HG02884 (cell line): ENCODE results near the gene DCTN2.
"Not testable (repeated sequence)": the region's sequence is repeated elsewhere in the genome, so short reads cannot be mapped to it uniquely, and the experiment has no call there.

Source experiments
- ATAC-seq: cut with Tn5 transposase; IDR thresholded peaks from one replicate; pipeline ENCODE4 v1.9.1; 2021; ENCODE audit warnings: mild to moderate bottlenecking, moderate library complexity; ENCODE audit not compliant: unreplicated experiment

DCTN2 gene

DNA sequence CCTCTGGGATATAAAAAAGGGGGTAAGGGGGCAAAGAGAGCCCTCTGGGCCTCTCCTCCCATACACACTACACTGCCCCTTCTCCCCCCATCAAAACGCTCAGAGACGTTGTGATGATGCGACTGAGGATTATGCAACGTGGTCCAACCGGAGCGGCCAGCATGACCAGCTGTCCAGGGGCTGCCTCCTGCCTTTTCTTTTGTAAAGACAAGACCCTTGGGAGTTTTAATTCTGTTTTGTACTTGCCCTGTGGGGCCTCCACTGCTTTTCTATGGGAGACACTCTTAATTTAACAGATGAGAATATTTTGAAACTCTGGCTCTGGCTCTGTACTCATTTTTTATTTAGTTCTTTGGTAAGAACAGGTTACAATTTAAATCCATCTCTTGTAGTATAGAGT, 17.2 kb downstream of the DCTN2 start:
- ATAC-seq: no peak

DNA sequence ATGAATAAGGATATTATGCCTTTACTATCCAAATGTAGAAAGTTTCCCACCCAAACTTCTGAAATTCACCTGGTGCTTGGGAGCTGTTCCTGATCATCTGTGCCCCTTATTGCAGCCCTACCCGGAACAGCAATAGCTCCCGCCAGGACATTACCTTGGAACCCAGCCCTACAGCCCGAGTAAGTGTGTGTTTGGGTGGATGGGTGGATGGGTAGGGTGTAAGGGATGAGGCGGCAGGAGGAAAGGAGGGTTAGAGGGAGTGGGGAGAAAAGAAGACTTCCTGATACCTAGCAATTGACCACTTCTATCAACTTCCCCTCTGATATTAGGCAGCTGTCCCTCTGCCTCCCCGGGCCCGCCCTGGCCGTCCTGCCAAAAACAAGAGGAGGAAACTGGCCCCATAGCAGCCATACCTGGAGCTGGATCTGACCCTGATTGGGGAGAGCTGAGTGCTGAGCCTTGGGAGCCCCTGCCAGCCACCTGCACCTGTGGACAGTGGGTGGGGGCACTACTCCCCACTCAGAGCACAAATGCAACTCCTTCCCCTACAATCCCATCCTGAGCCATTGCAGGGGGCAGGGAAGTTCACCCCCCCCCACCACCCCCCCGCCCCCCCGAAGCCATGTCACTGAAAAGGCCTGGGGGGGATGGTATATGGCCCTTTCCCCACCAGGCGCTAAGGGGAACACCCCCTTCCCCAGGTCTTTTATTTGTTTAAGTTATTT, 18.0 kb downstream of the DCTN2 start:
- ATAC-seq: no peak

DNA sequence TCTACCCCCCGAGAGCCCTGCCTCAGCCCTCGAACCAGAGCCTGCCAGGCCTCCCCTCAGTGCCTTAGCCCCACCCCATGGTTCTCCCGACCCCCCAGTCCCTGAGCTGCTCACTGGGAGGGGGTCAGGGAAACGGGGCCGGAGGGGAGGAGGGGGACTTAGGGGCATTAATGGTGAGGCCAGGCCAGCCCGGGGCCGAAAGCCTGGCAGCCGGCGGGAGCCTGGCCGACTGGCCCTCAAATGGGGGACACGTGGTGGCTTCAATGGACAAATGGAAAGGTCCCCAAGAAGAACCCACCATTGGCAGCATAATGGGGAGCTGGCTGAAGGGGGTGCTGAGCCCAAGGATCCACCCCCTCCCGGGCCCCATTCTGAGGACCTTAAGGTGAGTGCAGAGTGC, 18.8 kb downstream of the DCTN2 start:
- ATAC-seq: no peak

DNA sequence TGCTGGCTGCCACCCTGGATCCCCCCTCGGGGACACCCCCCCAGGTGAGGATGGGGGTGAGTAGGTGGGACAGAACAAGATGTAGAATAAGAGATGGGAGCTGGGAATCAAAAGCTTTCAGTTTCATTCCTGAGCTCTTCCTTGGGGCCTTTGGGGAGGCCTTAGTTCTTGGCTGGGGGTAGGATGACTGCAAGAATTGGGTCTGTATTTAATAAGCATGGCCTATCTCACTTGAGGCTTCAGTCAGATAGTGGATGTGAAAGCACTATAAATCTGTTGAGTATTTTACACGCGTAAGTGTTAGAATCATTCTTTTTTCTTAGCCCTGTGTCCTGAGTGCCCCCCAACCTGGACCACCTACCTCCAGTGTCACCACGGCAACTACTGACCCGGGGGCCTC, 19.8 kb downstream of the DCTN2 start:
- ATAC-seq: no peak

DNA sequence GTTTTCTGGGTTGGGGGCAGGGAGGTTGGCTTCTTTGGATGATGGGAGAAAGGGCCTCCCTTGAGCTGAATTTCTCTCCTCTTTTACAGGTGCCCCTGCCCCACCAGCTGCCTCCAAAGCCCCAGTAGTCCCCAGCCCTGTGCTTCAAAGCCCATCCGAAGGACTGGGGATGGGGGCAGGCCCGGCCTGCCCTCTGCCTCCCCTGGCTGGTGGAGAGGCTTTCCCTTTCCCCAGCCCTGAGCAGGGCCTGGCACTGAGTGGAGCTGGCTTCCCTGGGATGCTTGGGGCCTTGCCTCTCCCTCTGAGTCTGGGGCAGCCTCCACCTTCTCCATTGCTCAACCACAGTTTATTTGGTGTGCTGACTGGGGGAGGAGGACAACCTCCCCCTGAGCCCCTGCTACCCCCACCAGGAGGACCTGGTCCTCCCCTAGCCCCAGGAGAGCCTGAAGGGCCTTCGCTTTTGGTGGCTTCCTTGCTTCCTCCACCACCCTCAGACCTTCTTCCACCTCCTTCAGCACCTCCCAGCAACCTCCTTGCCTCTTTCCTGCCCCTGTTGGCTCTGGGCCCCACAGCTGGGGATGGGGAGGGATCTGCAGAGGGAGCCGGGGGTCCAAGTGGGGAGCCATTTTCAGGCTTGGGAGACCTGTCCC, 20.4 kb downstream of the DCTN2 start:
- no peak for ATAC-seq

DNA sequence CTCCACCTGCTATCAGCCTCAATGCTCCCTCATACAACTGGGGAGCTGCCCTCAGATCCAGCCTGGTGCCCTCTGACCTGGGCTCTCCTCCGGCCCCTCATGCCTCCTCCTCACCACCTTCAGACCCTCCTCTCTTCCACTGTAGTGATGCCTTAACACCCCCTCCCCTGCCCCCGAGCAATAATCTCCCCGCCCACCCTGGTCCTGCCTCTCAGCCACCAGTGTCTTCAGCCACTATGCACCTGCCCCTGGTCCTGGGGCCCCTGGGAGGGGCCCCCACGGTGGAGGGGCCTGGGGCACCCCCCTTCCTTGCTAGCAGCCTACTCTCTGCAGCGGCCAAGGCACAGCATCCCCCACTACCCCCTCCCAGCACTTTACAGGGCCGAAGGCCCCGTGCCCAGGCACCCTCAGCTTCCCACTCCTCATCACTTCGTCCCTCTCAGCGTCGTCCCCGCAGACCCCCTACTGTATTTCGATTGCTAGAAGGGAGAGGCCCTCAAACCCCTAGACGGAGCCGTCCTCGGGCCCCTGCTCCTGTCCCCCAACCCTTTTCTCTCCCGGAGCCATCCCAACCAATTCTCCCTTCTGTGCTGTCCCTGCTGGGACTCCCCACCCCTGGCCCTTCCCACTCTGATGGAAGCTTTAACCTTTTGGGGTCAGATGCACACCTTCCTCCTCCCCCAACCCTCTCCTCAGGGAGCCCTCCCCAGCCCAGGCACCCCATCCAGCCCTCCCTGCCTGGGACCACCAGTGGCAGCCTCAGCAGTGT, 21.2 kb downstream of the DCTN2 start:
- no peak for ATAC-seq

DNA sequence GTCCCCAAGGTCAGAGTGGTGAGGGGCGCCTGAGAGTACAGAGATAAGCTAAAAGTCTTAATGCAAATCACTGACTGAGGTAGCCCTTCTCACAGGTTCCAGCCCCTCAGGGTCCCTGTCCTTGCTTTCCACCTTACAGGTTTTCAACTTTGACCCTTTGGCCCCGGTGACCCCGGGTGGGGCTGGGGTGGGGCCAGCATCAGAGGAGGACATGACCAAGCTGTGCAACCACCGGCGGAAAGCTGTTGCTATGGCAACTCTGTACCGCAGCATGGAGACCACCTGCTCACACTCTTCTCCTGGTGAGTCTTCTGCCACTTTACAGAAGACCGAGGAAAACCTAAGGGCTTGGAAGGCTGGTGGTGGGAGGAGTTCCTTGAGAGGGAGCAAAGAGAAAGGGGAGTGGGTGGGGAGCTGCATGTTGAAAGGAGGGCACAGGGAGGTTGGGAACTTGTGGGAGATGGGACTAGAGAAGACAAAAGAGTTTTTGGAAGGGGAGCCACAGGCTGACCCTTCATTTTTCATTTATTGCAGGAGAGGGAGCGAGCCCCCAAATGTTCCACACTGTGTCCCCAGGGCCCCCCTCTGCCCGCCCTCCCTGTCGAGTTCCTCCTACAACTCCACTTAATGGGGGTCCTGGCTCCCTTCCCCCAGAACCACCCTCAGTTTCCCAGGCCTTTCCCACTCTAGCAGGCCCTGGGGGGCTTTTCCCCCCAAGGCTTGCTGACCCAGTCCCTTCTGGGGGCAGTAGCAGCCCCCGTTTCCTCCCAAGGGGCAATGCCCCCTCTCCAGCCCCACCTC, 22.0 kb downstream of the DCTN2 start:
- ATAC-seq: no peak

DNA sequence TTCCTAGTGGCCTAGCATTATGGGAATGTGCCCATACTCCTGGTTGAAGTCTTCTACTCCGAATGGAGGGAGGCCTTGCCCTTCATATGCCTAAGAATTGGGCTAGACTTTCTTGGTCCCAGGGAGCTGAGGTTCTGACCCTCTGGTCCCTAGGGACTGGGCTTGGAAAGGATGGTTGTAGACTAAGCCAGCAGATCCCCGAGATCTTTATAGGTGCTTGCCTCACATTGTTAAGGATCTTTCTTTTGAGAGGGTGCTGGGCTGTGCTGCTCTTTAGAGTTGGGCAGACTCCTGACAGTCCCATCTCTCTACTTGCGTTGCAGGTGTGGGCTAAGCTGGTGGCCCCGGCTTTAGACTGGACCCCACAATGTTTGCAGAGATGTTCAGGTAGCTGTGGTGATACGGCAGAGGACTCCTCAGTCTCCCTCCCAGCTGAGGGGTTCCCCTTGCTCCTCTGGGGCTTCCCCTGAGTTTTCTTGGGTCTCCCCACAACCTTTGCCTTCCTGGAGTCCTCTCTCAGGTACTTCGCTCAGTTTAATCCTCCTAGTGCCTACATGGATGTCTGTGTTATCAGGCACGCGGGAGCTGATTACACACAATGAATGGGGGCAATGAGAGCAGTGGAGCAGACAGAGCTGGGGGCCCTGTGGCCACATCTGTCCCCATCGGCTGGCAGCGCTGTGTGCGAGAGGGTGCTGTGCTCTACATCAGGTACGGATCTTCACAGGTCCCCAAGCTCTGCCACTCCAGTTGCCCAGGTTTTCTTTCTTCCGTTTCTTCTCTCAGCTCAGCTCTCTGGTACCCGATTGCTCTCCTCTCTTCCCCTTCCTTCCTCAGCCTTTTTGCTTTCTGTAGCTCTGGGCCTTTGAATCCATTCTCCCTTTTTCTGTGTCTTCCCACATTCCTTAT, 23.0 kb downstream of the DCTN2 start:
- no peak for ATAC-seq

DNA sequence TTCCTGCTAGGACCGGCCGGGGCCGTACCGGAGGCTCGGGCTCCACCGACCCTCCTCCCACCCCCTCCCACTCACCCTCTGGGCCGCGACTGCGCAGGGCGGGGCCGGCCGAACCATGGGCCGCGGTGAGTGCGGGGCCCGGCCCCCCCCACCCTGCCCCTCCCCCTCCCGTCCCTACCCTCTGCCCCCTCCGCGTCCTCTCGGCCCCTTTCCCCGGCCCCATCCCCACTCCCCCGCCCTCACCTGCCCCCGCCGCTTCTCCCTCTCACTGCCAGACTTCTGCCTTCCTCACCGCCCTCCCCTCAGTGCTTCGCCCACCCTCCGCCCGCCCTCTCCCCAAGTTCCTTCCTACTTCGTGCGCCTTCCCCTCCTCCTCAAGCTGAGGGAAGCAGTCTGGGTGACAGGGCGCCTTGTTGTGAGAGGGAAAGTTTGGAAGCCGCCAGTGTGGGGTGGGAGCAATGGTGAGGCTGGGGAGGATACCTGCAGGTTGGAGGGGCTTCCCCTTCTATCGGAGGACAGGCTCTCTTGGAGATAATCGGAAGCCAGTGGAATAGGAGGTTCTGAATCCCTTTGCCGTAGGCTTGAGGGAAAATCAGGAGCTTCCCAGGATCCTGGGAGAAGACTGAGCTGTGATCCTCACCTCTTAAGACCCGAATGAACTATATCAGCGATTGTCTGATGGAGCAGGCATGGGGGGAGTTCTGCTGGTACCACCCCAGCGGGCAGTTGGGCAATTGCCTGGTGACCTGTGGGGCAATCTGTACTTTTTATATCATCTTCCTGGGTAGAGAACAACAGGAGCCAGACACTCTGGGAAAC, 23.9 kb downstream of the DCTN2 start:
- ATAC-seq: no peak

DNA sequence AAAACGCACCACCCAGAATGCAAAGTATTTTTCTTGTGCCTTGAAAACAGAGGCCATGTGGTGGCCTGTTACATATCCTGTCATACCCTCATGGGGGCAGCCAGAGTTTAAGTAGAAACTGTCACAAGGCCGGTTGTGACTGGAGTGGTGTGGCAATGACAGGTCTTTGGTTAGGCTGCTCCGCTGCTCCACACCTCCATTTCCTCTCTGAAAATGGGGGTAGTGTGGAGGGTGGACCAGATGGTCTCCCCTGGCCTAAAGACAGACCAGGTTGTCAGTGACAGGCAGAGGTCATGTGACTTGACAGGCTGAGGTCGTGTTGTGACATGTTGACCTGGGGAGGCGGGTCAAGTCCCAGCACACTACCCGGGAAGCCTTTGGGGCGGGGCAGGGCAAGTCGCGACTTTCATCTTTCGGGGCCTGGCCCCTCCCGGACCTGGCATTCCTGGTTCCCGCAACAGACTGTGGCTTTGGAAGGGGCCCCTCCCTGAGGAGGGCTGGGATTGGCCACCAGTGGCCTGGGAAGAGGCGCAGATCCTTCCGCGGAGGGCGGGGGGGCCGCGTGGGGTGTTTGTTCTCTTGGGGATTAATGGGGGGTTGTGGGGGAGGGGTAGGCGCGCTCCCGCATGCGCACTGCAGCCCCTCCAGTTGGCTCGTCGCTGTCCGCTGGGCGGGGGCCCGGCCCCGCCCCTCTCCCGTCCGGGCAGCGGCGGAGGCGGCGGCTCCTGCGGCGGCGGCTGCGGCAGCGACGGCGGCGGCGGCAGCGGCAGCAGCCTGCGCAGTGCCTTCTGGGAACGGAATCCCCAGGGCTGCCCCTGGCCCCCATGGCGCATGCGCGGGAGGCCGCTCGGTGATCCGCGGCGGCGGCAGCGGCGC, 24.7 kb downstream of the DCTN2 start, which contains the start of gene MBD6:
Gene MBD6 (plus strand): TSS at position 814 of the 876 bp plus-strand sequence. CDS start 1,480 bp downstream, outside the sequence.
- peak; percentile 30 for ATAC-seq

DNA sequence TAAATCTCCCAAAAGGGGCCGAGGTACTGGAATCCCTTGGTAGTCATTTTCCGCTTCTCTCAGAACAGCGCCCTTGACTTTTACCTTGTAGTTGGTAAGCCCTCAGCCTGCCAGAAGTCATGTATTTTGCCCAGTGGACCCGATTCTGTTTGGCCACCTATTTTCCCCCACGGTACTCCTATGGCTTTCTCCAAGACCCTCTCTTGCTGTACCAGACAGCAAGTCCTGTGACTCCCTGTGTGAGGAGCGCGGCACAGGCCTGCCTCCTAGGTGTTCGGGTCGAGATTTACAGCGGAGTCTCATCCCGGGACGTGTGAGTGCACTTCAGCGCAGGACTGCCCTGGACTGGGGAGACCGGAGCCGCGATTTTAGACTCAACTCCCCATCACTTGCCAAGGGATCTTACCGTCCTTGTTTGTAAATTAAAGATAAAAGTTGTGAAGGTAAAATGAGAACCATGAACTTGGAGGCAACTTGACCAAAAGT, 25.4 kb downstream of the DCTN2 start:
- no peak for ATAC-seq

DNA sequence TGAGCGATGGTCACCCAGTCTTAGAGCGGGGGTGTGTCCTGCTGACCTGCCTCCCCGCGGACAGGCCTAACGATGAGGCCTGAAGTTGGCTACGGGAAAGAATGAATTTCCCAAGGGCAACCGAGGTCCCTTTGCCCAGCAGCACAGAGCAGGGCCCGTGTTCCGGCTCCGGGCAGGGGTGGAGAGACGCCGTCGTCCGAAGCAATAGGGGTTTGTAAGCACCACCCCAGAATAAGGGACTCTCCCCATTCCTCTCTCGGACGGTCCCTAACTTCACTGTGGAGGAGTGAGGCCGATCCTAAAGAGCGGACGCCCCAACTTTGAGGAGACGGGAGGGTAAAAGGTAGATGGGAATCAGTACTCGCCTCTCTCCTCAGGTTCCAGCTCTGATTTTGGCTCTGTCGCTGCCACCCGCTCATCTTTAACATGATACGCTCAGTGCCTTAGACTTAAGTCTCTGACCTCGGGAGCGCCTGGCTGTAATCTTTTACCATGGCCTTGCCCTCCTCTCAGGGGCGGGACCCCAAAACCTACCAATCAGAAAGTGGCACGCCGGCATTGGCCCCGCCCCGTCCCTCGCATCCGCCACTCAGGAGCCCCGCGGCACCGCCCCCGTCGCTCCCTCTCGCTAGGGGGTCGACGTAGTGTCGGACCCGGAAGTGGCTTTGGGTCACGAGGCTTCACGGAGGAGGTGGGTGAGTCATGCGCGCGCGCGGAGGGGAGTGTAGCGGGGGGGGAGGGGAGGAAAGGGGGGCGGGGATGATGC, 26.8 kb downstream of the DCTN2 start, which contains the start of gene DDIT3:
Gene DDIT3 (minus strand): TSS at position 462 of the 766 bp plus-strand sequence. CDS start 3,108 bp downstream, outside the sequence.
- ATAC-seq: peak; percentile 67

DNA sequence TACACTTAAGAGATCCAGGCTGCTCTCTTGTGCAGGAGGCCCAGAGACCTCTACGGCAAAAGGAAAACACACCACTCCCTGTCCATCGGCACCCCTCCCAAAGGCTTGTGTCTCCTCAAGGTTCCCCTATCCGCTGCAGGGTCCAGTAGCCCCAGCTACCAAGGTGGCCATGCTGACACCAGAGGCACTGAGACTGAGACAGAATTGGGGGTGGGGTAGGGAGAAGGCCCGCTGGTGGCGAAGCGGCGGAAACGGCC, 27.3 kb downstream of the DCTN2 start:
- peak; percentile 5 for ATAC-seq

DNA sequence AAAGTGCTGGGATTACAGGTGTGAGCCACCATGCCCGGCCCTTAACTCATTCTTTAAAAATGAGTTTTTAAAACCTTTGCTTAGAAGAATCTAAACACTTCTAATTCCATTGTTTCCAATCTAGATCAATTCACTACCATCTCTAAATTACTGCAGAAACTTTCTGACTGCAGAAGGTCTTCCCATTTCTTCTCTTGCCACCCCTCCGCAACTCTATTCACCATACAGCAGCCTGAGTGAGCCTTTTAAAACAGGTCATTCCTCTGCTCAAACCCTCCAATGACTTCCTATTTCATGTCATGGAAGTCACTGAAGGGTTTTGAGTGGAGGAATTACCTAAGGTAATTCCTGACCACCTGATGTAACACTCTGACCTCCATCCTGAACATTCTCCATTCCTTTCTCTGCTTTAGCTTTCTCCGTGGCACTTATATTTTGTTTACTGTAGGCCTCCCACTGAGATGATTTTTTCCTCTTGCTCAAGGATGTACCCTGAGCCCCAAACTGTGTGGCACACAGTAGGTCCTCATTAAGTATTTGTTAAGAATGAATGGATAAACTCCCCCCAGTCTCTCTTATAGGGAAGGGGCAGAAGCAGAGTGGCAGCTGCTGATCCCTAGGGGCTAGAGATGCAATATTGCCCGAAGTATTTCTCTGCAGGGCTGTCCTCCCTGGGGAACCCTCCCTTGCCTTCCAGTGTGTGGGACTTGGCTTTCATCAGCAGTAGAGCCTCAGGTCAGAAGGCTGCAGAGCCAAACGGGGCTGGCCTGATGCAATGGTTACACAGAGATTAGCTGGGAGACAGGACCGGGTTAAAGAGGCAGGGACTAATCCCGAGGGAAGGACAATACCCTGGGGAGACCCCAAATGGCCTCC, 27.8 kb downstream of the DCTN2 start:
- ATAC-seq: no peak

DNA sequence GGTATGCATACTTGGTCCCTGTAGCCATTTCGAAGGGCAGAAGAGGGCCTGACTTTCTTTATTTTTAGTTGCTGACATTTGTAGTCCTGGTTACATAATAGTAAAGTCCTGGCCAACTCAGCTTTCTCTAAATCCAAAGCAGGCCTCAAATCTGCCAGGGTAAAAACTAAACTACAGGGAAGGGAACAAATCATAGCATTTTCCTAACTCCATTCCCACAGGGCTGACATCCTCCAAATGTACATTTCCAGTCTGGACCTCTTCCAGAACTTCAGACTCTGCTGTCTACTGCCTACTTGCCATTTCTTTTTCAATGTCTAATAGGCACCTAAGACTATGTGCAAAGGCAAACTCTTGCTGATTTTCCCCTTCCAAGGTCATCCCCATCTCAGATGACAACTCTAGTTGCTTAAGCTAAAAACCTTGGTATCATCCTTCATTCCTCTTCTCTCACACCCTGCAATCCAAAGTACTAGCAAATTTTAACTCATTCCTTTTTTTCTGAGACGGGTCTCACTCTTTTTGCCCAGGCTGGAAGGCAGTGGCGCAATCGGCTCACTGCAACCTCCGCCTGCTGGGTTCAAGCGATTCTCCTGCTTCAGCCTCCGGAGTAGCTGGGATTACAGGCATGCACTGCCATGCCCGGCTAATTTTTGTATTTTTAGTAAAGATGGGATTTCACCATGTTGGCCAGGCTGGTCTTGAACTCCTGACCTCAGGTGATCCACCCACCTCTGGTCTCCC, 28.6 kb downstream of the DCTN2 start:
- no peak for ATAC-seq

DNA sequence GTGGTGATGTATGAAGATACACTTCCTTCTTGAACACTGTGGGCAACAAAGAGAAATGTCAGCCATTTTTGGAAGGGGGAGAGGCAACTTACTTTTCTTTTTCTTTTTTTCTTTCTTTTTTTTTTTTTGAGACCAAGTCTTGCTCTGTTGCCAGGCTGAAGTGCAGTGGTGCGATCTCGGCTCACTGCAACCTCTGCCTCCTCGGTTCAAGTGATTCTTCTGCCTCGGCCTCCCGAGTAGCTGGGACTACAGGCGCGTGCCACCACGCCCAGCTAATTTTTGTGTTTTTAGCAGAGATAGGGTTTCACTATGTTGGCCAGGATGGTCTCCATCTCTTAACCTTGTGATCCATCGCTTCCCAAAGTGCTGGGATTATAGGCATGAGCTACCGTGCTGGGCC, 29.3 kb downstream of the DCTN2 start:
- ATAC-seq: not testable (repeated sequence)
